IPS DF 4.7 (cell line): ENCODE data around the gene GLT1D1.
"Not testable (repeated sequence)": the region's sequence is repeated elsewhere in the genome, so short reads cannot be mapped to it uniquely, and the experiment has no call there.

Experiments used
- DNase-seq: peaks from one replicate; pipeline ENCODE4 v3.0.0-alpha.2; 2013; ENCODE audit warnings: low spot score; ENCODE audit errors: extremely low read depth

Gene GLT1D1

GRCh38 chr12:128820253-128820652 is 33.0 kb upstream of the GLT1D1 start:
- DNase-seq = no peak

GRCh38 chr12:128820723-128821432 is 32.4 kb upstream of the GLT1D1 start:
- no peak for DNase-seq

- no peak for DNase-seq
Observed at GRCh38 chr12:128823216-128823915, 29.9 kb upstream of the GLT1D1 start.

GRCh38 chr12:128823916-128824839 is 29.1 kb upstream of the GLT1D1 start, which contains the start of gene SLC15A4:
Gene SLC15A4 (minus strand): TSS chr12:128823958. CDS start chr12:128823943, 15 bp downstream.
- peak; percentile 69 for DNase-seq

GRCh38 chr12:128825835-128826234 is 27.4 kb upstream of the GLT1D1 start:
- no peak for DNase-seq

- no peak for DNase-seq
Observed at GRCh38 chr12:128827724-128828123, 25.6 kb upstream of the GLT1D1 start.

- no peak for DNase-seq
Observed at GRCh38 chr12:128829861-128830504, 23.3 kb upstream of the GLT1D1 start.

- no peak for DNase-seq
Observed at GRCh38 chr12:128830505-128830893, 22.8 kb upstream of the GLT1D1 start.

GRCh38 chr12:128833418-128833817 is 19.9 kb upstream of the GLT1D1 start:
- DNase-seq = no peak

- not testable (repeated sequence) for DNase-seq
Observed at GRCh38 chr12:128839885-128840284, 13.4 kb upstream of the GLT1D1 start.

- no peak for DNase-seq
Observed at GRCh38 chr12:128840862-128841468, 12.3 kb upstream of the GLT1D1 start.

GRCh38 chr12:128842579-128842978 is 10.7 kb upstream of the GLT1D1 start:
- DNase-seq = no peak

GRCh38 chr12:128843538-128843937 is 9.7 kb upstream of the GLT1D1 start:
- no peak for DNase-seq

GRCh38 chr12:128844031-128844635 is 9.1 kb upstream of the GLT1D1 start:
- DNase-seq = no peak

GRCh38 chr12:128846671-128847070 is 6.6 kb upstream of the GLT1D1 start:
- not testable (repeated sequence) for DNase-seq

- no peak for DNase-seq
Observed at GRCh38 chr12:128848371-128848770, 4.9 kb upstream of the GLT1D1 start.

- not testable (repeated sequence) for DNase-seq
Observed at GRCh38 chr12:128849806-128850205, 3.5 kb upstream of the GLT1D1 start.

GRCh38 chr12:128850400-128850799 is 2.9 kb upstream of the GLT1D1 start:
- no peak for DNase-seq

- not testable (repeated sequence) for DNase-seq
Observed at GRCh38 chr12:128851429-128851828, 1.8 kb upstream of the GLT1D1 start.

- no peak for DNase-seq
Observed at GRCh38 chr12:128852026-128852698, 1.1 kb upstream of the GLT1D1 start.
